Skeletal muscle satellite cell (primary cell): ENCODE measurements around the gene RPTOR.

ENCODE experiments used
- H3K27me3 ChIP-seq: 2 replicates; pipeline ENCODE4 v1.7.0; 2013; ENCODE audit warnings: low read length; ENCODE audit not compliant: control insufficient read depth, insufficient read depth
- H3K36me3 ChIP-seq: 2 replicates; pipeline ENCODE4 v1.7.0; 2013; ENCODE audit warnings: mild to moderate bottlenecking, control low read depth, low read length; ENCODE audit not compliant: insufficient read depth
- H3K4me1 ChIP-seq: 2 replicates; pipeline ENCODE4 v1.7.0; 2013; ENCODE audit warnings: low read length; ENCODE audit not compliant: control insufficient read depth, insufficient read depth
- H3K4me2 ChIP-seq: 2 replicates; pipeline ENCODE4 v1.7.0; 2013; ENCODE audit warnings: mild to moderate bottlenecking, low read length
- H3K4me3 ChIP-seq: 2 replicates; pipeline ENCODE4 v1.7.0; 2013; ENCODE audit warnings: low read length
- H3K9ac ChIP-seq: 2 replicates; pipeline ENCODE4 v1.7.0; 2013; ENCODE audit warnings: mild to moderate bottlenecking, low read depth, low read length, moderate library complexity
- H3K9me3 ChIP-seq: replicated peaks from 2 replicates; pipeline ENCODE4 v1.7.0; 2013; ENCODE audit warnings: mild to moderate bottlenecking, control low read depth, low read length

Gene RPTOR

GRCh38 chr17:80630560-80631120 is 86.0 kb downstream of the RPTOR start:
- no peaks in the 10 kb centered on the region for H3K4me1 ChIP-seq
- H3K27me3 ChIP-seq: no peaks in the 10 kb centered on the region
- H3K4me3 ChIP-seq: no peak overlapping the region

GRCh38 chr17:80631142-80632045 is 86.8 kb downstream of the RPTOR start:
- Histone ChIP-seq H3K4me1 (no peaks in the 10 kb centered on the region), H3K4me2 (no peak overlapping the region), H3K36me3 (no peaks in the 10 kb centered on the region), H3K4me3 (no peak overlapping the region), H3K9ac (no peak overlapping the region), H3K9me3 (no peaks in the 10 kb centered on the region), H3K27me3 (no peaks in the 10 kb centered on the region)

More at GRCh38 chr17:80630560-80631120, 86.0 kb downstream of the RPTOR start:
- no peak overlapping the region for H3K9ac ChIP-seq
- H3K9me3 ChIP-seq: no peaks in the 10 kb centered on the region
- no peak overlapping the region for H3K4me2 ChIP-seq
- H3K36me3 ChIP-seq: no peaks in the 10 kb centered on the region

- H3K4me1 ChIP-seq: no peaks in the 10 kb centered on the region
- no peak overlapping the region for H3K4me3 ChIP-seq
- no peak overlapping the region for H3K4me2 ChIP-seq
- no peak overlapping the region for H3K9ac ChIP-seq
- H3K27me3 ChIP-seq: no peaks in the 10 kb centered on the region
- no peaks in the 10 kb centered on the region for H3K9me3 ChIP-seq
- H3K36me3 ChIP-seq: no peaks in the 10 kb centered on the region
These were observed 87.5 kb downstream of the RPTOR start for GRCh38 chr17:80632046-80632581.

- no peak overlapping the region for H3K4me2 ChIP-seq
- H3K4me1 ChIP-seq: no peaks in the 10 kb centered on the region
- no peaks in the 10 kb centered on the region for H3K9me3 ChIP-seq
- H3K4me3 ChIP-seq: no peak overlapping the region
- no peaks in the 10 kb centered on the region for H3K27me3 ChIP-seq
- no peak overlapping the region for H3K9ac ChIP-seq
- no peaks in the 10 kb centered on the region for H3K36me3 ChIP-seq
These were observed 88.6 kb downstream of the RPTOR start for GRCh38 chr17:80633207-80633606.

GRCh38 chr17:80633994-80634566 is 89.4 kb downstream of the RPTOR start:
- Histone ChIP-seq H3K4me1 (no peaks in the 10 kb centered on the region), H3K9me3 (no peaks in the 10 kb centered on the region)

GRCh38 chr17:80636361-80637018 is 91.9 kb downstream of the RPTOR start:
- Histone ChIP-seq H3K9me3 (no peaks in the 10 kb centered on the region), H3K4me3 (no peak overlapping the region), H3K27me3 (no peaks in the 10 kb centered on the region), H3K4me1 (no peaks in the 10 kb centered on the region), H3K9ac (no peak overlapping the region), H3K36me3 (peaks cover 3% of the 10 kb centered on the region), H3K4me2 (no peak overlapping the region)

More at GRCh38 chr17:80633994-80634566, 89.4 kb downstream of the RPTOR start:
- Histone ChIP-seq H3K27me3 (no peaks in the 10 kb centered on the region), H3K4me2 (no peak overlapping the region), H3K4me3 (no peak overlapping the region), H3K36me3 (no peaks in the 10 kb centered on the region), H3K9ac (no peak overlapping the region)

GRCh38 chr17:80637048-80637781 is 92.6 kb downstream of the RPTOR start:
- Histone ChIP-seq H3K4me2 (no peak overlapping the region), H3K27me3 (no peaks in the 10 kb centered on the region), H3K9me3 (no peaks in the 10 kb centered on the region), H3K4me1 (no peaks in the 10 kb centered on the region), H3K4me3 (no peak overlapping the region), H3K36me3 (peaks cover 3% of the 10 kb centered on the region), H3K9ac (no peak overlapping the region)

GRCh38 chr17:80639658-80640057 is 95.0 kb downstream of the RPTOR start:
- H3K9me3 ChIP-seq: no peaks in the 10 kb centered on the region
- no peak overlapping the region for H3K9ac ChIP-seq
- H3K4me1 ChIP-seq: no peaks in the 10 kb centered on the region
- H3K4me2 ChIP-seq: no peak overlapping the region
- H3K36me3 ChIP-seq: peaks cover 3% of the 10 kb centered on the region
- H3K4me3 ChIP-seq: no peak overlapping the region
- H3K27me3 ChIP-seq: no peaks in the 10 kb centered on the region

GRCh38 chr17:80640366-80641084 is 95.9 kb downstream of the RPTOR start:
- no peak overlapping the region for H3K9ac ChIP-seq
- H3K4me3 ChIP-seq: no peak overlapping the region
- H3K4me2 ChIP-seq: no peak overlapping the region
- H3K4me1 ChIP-seq: no peaks in the 10 kb centered on the region
- H3K36me3 ChIP-seq: peaks cover 3% of the 10 kb centered on the region
- no peaks in the 10 kb centered on the region for H3K27me3 ChIP-seq
- H3K9me3 ChIP-seq: no peaks in the 10 kb centered on the region

GRCh38 chr17:80643326-80644099 is 98.9 kb downstream of the RPTOR start:
- H3K27me3 ChIP-seq: no peaks in the 10 kb centered on the region
- peaks cover 14% of the 10 kb centered on the region for H3K4me1 ChIP-seq
- peaks cover 3% of the 10 kb centered on the region for H3K36me3 ChIP-seq
- no peak overlapping the region for H3K4me2 ChIP-seq
- no peak overlapping the region for H3K9ac ChIP-seq
- H3K9me3 ChIP-seq: no peaks in the 10 kb centered on the region
- H3K4me3 ChIP-seq: no peak overlapping the region
